CD4-positive, alpha-beta T cell treated with Interleukin-10 for 1 hour (primary cell): ENCODE data around the gene FBXL12.
"Not testable (repeated sequence)": the region's sequence is repeated elsewhere in the genome, so short reads cannot be mapped to it uniquely, and the experiment has no call there.

Experiments used
- DNase-seq: peaks from one replicate; pipeline ENCODE4 v3.0.0-alpha.2; 2020

Gene FBXL12

GRCh38 chr19:9791552-9792205, 27.2 kb downstream of the FBXL12 start:
- peak; percentile 96 for DNase-seq

GRCh38 chr19:9791073-9791367, 27.9 kb downstream of the FBXL12 start:
- DNase-seq = not testable (repeated sequence)

- DNase-seq = not testable (repeated sequence)
These were observed 29.3 kb downstream of the FBXL12 start for GRCh38 chr19:9789579-9789978.

GRCh38 chr19:9789066-9789465, 29.8 kb downstream of the FBXL12 start:
- no peak for DNase-seq

GRCh38 chr19:9788604-9789003, 30.3 kb downstream of the FBXL12 start:
- DNase-seq = not testable (repeated sequence)

- DNase-seq = no peak
These were observed 32.1 kb downstream of the FBXL12 start for GRCh38 chr19:9786819-9787218.

- no peak for DNase-seq
These were observed 32.5 kb downstream of the FBXL12 start for GRCh38 chr19:9786342-9786741.

GRCh38 chr19:9785367-9786331, 33.2 kb downstream of the FBXL12 start:
- DNase-seq = peak; percentile 97

- DNase-seq = not testable (repeated sequence)
These were observed 34.7 kb downstream of the FBXL12 start for GRCh38 chr19:9784163-9784496.

- DNase-seq = no peak
These were observed 36.5 kb downstream of the FBXL12 start for GRCh38 chr19:9782338-9782737.

GRCh38 chr19:9768175-9769112, 50.4 kb downstream of the FBXL12 start, which contains the start of gene ZNF846:
ZNF846 (minus strand) TSS chr19:9768738; CDS start chr19:9764950, 3,788 bp downstream.
- DNase-seq = peak; percentile 94
